GM19467 (cell line): ENCODE results near the gene FBXO36.
A peak's percentile ranks its signal among the peaks of the same experiment; 100 is the strongest.
"Not testable (repeated sequence)": the region's sequence is repeated elsewhere in the genome, so short reads cannot be mapped to it uniquely, and the experiment has no call there.

Experiments
- ATAC-seq: cut with Tn5 transposase; IDR thresholded peaks from one replicate; pipeline ENCODE4 v1.9.1; 2021; ENCODE audit warnings: mild to moderate bottlenecking, moderate library complexity; ENCODE audit not compliant: unreplicated experiment

FBXO36 gene

DNA sequence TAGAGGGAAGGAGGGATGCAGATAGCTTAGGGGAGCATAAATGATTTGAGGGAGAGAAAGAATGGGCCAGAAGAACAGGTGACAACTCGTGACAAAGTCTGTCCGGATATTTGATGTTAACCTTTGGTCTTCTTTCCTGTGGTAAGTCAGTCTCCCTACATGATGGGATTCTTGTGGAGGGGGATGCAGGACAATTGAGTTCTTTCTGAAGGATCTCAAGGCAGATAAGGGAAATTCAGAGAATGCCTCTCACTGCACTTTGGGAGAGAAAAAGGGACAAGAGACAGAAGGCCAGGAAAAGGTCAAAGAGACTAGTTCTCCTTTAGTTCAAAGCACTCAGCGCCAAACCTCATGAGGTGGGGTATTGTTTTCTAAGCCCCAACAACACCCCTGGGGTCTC, 34.2 kb downstream of the FBXO36 start:
- ATAC-seq: no peak

- ATAC-seq: not testable (repeated sequence)
These were observed 41.3 kb downstream of the FBXO36 start for GRCh38 chr2:229963596-229963995.

DNA sequence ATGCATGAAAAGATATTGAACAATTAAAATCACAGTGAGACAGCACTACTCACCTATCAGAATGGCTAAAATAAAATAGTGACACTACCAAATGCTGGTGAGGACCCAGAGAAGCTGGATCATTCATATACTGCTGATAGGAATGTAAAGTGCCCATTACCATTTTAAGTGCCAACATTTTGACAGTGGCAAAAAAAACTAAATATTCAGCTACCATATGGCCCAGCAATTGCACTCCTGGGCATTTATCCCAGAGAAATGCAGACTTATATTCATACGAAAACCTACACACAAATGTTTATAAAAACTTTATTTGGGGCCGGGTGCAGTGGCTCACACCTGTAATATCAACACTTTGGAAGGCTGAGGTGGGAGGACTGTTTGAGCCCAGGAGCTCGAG, 47.6 kb downstream of the FBXO36 start:
- ATAC-seq: no peak

DNA sequence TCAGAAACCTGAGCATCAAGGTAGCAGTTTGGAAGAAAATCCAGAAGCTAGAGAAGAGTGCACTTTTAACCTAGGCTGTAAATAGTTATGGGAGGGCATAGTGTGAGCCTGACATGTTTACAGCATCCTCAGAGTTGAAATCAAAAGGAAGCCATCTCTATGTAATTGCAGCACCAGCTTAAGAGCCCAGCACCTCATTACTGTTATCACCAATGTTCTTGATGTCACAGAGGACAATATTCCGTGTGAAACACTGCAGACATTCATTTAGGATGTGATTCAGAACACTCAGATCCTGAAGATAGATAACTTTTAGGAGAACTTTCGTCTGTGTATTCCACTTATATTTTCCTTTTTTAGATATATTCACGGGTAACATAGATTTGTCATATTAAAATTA, 48.1 kb downstream of the FBXO36 start:
- ATAC-seq: no peak

DNA sequence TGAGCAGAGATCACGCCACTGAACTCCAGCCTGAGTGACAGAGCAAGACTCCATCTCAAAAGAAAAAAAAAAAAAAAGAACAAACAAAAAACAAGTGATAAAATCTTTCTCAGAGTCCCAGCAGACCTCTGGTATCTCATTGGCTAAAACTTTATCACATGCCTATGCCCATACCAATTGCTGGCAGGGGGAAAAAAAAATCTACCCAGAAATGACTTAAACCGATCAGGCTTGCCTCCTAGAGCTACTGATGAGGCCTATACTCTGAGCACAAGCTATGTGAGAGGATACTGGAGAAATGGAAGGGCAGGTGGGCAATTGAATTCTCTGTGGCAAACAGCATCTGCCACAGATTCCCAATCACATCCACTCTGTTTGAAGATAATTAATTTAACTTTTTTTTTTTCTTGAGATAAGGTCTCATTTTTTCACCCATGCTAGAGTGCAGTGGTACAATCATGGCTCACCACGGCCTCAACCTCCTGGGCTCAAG, 49.0 kb downstream of the FBXO36 start:
- ATAC-seq: no peak

- no peak for ATAC-seq
These were observed 52.0 kb downstream of the FBXO36 start for GRCh38 chr2:229974266-229974665.

DNA sequence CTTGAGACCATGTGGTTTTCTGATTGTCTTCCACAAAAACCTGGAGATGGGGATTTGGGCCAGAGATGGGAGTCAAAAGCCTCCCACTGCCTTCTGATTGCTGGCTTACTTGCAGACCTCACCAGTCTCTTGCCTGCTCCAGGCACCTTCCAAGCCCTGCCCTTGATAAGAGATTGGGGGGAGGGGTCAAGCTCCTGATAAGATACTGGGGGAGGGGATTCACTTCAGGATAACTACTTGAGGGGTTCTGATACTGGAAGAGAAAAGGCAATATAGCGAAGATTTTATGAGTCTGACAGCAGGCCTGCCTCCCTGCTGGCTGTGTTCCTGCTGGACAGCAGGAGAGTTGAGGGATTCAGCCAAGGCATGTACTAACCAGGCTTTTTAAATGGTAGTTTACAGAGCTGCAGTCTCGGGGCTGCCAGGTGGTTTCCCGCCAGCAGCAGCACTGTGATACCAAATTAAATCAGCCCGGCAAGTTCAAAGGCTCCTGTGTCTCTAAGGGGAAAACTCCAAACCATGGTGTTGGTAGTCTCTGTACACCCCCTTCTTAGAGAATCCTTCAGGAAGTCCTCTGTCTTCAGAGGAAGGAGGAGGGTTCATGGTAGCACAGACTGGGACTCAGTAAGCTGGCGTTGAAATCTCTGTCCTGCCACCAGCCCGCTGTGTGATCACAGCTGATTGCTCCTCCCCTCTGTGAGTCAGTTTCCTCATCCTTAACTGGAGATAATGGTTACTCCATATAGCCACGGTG, 58.3 kb downstream of the FBXO36 start:
- ATAC-seq: no peak

DNA sequence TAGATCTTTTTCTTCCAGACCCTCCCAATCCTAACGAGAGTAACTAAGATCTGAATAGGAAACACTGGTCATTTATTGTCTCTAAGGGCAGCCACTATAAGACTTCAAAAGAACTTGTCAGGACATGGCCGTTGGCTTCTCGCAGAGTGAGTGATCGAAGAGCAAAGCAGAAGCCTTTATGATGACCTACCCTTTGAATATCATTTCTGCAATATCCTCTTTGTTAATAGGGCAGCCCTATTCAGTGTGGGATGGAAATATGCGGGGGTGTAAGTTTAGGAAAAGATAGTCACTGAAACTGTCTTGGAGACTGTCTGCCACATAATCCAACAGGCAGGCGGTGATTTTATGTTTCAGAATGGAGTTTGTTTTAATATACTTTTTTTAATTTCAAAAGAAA, 70.9 kb downstream of the FBXO36 start:
- no peak for ATAC-seq

- no peak for ATAC-seq
These were observed 74.0 kb downstream of the FBXO36 start for GRCh38 chr2:229996320-229996719.

DNA sequence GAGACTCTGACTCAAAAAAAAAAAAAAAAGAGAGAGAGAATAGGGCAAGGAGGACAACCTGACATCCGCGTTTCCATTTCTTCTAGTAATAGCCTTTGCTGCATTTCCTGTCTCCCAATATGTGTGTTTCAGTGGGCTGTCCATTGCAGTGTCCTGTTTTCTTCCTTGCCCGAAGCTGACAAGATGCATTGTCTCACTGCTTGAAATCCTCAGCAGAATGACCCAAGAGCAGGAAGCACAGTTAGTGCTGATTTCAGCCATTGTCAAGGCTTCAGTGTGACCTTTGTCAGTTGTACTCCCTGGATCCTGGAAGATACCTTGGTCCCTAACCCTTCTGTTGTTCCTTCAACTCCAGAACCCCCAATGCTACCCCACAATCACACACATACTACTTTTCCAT, 75.3 kb downstream of the FBXO36 start:
- no peak for ATAC-seq

- ATAC-seq: peak; percentile 89
These were observed 78.0 kb downstream of the FBXO36 start for GRCh38 chr2:230000118-230000841.

GRCh38 chr2:230007931-230008707, 85.8 kb downstream of the FBXO36 start:
- ATAC-seq: no peak

DNA sequence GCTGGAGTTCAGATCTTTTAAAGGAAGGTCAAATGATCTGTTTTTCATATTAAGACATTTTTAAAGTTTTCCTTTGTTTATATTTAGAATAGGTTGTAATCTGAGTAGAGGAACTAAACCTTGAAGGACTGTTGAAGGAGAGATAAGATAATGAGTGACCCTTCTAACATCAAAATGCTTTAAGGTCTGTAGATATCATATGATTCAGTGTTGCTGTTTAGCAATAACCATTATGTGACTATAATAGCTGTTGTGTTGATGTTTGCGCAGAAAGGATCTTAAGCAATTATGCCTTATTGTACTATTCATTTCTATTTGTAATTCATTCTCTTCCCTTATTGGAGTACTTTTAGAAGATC, 86.4 kb downstream of the FBXO36 start:
- no peak for ATAC-seq

DNA sequence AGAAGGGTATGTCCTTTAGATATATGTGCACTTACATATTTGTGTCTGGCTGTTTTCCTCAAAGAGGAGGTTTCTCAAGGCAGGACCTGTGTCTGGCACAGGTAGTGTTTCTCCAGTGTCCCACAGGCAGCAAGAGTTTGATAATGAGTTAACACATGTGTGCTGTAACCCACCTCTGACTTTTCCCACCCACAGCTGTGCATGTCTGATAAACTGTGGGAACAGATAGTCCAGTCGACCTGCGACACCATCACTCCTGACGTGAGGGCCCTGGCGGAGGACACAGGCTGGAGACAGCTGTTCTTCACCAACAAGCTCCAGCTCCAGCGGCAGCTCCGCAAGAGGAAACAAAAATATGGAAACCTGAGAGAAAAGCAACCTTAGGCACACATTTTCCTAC, 88.2 kb downstream of the FBXO36 start:
- ATAC-seq: no peak

GRCh38 chr2:230011617-230012016, 89.3 kb downstream of the FBXO36 start:
- ATAC-seq: no peak

DNA sequence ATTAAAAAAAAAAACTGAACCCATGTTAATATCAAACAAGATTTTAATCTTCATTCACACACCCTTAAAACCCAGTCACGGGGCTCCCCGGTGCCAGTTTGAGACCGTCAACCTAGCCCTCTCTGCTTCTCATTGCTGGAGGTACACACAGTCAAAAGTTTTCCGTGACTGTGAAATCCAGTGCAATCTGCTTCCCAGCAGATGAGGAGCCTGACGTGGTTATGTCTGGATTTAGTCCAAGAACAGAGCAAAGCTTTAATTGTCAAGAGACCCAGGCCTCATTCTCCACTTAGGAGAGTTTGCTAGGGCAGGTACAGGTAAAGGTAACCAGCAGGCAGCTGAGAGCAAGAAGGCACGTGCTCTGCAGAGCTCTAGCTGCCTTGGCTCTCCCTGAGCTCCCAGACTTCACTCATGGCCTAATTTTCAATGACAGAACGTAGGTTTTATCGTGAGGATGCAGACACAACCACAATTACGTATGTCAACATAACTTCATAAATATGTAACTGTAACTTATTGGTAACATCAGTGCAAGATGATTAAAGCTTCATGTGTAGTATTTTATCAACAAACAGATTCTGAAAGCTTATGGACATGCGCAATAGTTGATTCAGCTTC, 90.1 kb downstream of the FBXO36 start:
- ATAC-seq: no peak

DNA sequence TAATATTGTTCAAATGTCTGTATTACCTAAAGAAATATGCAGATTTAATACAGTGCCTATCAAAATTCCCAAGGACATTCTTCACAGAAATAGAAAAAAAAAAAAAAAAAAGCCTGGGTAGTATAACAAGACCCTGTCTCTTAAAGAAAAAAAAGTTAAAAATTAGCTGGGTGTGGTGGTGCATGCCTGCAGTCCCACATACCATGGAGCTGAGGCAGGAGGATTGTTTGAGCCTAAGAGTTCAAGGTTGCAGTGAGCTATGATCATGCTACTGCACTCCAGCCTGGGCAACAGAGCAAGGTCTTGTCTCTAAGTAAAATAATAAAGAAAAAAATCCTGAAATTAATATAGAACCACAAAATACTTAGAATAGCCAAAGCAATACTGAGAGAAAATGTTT, 94.5 kb downstream of the FBXO36 start:
- ATAC-seq: no peak

GRCh38 chr2:230018153-230018552, 95.8 kb downstream of the FBXO36 start:
- ATAC-seq: no peak

DNA sequence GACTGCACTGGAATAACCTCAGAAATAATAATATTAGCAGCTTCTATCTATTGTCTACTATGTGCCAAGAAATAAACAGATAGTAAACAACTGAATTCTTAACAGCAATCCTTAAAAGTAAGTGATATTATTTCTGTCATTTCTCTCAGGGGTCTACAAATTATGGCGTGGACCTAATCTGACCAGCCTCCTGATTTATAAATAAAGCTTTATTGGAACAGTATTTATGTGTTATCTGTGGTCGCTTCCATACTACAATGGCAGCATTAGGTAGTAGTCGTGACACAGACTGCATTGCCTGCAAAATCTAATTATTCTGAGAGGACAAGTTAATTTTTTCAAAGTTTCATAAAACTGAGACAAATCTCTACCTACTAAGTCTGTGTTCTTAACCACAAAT, 97.4 kb downstream of the FBXO36 start:
- ATAC-seq: no peak

GRCh38 chr2:230023313-230023712, 101.0 kb downstream of the FBXO36 start:
- ATAC-seq: no peak

DNA sequence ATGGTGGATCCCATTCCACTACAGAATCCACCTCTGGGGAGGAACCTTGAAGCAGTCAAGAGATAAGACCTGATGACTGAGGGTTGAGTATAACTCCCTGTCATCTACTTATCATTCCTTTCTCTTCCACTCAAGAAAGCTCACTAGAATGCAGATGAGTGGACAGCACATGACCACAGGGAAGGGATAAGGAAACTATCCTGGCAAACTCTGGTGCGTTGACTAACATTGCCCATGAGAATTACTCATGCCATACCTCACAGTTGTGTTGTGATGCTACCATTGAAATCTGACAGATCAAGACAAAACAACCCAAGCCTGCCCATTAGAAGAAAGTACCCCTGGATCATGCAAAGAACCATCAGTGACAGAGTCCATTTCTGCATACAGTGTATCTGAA, 119.9 kb downstream of the FBXO36 start:
- ATAC-seq: no peak
